ENCODE measurements around the gene MSH5. TPM values are rescaled to one million over a fixed set of nuclear protein-coding genes. Genes with fewer than 3 reads are reported as not detected.

MSH5 gene
- total and polyA plus RNA-seq, 7 donors: 1.4 to 3.0 (median 1.8) TPM

DNA sequence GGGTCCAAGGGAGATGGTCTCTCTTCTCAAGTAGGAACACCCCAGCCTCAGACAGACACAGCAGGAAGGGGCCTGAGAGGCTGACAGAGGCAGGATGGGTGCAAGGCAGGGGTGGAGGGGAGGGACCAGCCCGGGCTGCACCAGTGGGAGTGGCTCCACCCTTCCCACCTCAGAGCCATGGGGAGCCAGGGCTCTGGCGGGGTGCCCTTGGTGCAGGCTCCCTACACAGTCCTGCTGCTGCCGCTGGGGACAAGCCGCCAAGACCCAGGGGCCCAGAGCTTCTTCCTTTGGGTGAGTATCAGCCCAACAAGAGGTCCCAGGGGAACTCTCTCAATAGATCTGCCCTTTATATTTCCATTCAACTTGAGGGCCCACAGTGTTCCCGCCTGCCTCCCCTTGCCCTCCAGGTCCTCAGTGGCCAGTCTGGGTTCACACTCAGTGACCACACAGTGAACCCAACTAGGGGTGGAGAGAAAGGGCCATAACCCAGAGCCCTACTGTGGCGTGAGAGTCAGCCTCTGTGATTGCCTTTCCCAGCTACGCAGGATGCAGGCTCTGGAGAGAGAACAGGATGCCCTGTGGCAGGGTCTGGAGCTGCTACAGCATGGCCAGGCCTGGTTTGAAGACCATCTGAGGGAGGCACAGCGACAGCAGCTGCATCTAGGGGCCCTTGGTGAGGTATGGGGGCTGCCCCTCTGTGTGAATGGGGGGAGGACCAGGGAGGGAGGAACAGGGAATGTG, 23.2 kb downstream of the MSH5 start:
- Histone ChIP-seq H3K4me1 (no peaks in the 10 kb centered on the region), H3K36me3 (ENCODE audit: insufficient read depth in 1 of 2, low read depth in 1 of 2) (peaks cover 0 to 36% of the 10 kb centered on the region in 2 donors), H3K9me3 (no peaks in the 10 kb centered on the region), H3K27me3 (ENCODE audit: insufficient read depth in 3 of 3, low read length in 2 of 3) (no peaks in the 10 kb centered on the region), H3K4me3 (no peak overlapping the region), H3K27ac (no peak overlapping the region)
- no peak for DNase-seq
- no peak for ATAC-seq
- TF ChIP-seq, protein P1, sequence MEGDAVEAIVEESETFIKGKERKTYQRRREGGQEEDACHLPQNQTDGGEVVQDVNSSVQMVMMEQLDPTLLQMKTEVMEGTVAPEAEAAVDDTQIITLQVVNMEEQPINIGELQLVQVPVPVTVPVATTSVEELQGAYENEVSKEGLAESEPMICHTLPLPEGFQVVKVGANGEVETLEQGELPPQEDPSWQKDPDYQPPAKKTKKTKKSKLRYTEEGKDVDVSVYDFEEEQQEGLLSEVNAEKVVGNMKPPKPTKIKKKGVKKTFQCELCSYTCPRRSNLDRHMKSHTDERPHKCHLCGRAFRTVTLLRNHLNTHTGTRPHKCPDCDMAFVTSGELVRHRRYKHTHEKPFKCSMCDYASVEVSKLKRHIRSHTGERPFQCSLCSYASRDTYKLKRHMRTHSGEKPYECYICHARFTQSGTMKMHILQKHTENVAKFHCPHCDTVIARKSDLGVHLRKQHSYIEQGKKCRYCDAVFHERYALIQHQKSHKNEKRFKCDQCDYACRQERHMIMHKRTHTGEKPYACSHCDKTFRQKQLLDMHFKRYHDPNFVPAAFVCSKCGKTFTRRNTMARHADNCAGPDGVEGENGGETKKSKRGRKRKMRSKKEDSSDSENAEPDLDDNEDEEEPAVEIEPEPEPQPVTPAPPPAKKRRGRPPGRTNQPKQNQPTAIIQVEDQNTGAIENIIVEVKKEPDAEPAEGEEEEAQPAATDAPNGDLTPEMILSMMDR (IDR thresholded peaks at IDR 0.05): no peak
- intact Hi-C loops (cut with DNase I): no loop called here
- 63 to 68% (median 67%) methylated on average over 8 of the region's 8 CpGs for WGBS, 3 donors

DNA sequence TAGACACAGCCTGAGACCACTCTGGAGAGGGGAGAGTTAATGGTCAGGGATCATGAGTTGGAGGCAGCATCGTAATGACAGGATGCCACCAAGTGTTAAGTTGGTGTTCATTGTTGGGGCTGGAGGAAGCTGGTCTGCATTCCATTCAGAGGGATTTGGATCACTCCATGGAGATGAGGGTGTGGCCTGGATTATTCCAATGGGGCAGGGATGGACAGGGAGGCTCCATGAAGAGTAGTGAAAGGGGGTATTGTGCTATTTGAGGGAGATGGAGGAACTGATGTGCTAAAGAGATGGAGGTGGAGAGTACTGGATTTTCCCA, 23.8 kb downstream of the MSH5 start:
- ATAC-seq: peak in 1 of 4 donors; percentile 24

DNA sequence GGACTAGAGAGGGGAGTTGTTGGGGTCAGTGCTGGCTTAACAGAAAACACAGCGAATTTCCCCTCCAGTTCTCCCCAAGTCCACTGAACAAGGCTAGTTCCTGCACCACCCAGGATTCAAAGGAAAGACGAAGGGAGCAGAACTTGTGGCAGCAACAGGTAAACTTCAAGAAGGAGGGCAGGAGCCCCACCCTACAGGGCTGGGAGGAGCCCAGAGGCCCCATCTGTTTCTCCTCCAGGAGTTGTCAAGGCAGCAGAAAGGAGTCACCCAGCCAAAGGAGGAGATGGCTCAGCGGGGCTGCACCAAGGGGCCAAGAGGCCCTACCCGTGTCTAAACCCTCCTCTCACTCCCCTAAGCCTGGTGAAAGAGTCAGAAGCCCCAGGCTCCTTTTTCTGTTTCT, 24.4 kb downstream of the MSH5 start:
- DNase-seq: no peak
- Histone ChIP-seq H3K36me3 (ENCODE audit: insufficient read depth in 1 of 2, low read depth in 1 of 2) (peaks cover 0 to 39% of the 10 kb centered on the region in 2 donors), H3K27ac (no peak overlapping the region), H3K27me3 (ENCODE audit: insufficient read depth in 3 of 3, low read length in 2 of 3) (no peaks in the 10 kb centered on the region), H3K9me3 (no peaks in the 10 kb centered on the region), H3K4me3 (no peak overlapping the region), H3K4me1 (no peaks in the 10 kb centered on the region)
- ATAC-seq: no peak
- TF ChIP-seq, protein P1 (IDR thresholded peaks at IDR 0.05): no peak
- intact Hi-C loops (cut with DNase I): no loop called here
- 84 to 90% (median 87%) methylated on average over 4 of the region's 4 CpGs for WGBS, 3 donors

More for the DNA sequence above, 23.8 kb downstream of the MSH5 start:
- H3K27ac ChIP-seq: no peak overlapping the region
- TF ChIP-seq, protein P1 (IDR thresholded peaks at IDR 0.05): no peak
- H3K4me3 ChIP-seq: no peak overlapping the region
- no peaks in the 10 kb centered on the region for H3K4me1 ChIP-seq
- H3K36me3 ChIP-seq (ENCODE audit: insufficient read depth in 1 of 2, low read depth in 1 of 2): peaks cover 0 to 39% of the 10 kb centered on the region in 2 donors
- 8 to 20% (median 16%) methylated on average over 1 of the region's 1 CpG for WGBS, 3 donors
- H3K9me3 ChIP-seq: no peaks in the 10 kb centered on the region
- no peak for DNase-seq
- intact Hi-C loops (cut with DNase I): no loop called here
- no peaks in the 10 kb centered on the region for H3K27me3 ChIP-seq (ENCODE audit: insufficient read depth in 3 of 3, low read length in 2 of 3)

DNA sequence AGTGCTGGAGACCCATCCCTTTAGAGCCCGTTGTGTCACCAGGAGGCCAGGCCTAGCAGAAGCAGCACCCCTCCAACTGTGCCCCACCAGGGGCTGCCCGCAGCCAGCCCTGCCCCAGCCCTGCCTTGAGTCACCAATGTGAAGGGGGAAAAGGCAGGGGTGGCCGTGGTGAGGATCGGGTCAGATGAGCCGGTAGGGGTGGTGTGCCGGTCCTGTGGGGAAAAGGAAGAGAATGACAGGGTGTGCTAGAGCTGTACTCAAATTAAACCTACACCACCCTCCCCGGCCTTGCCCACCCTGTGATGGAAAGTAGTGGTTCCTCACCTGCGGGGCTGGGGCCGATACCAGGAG, 25.7 kb downstream of the MSH5 start:
- intact Hi-C loops (cut with DNase I): loop anchor here in 1 of 2 donors (5.0 kb wide), 1 partner anchor 83 kb away; the partner anchor contains the start of gene LY6G5C

More for the DNA sequence above, 25.7 kb downstream of the MSH5 start:
- Histone ChIP-seq H3K27ac (no peak overlapping the region), H3K4me3 (no peak overlapping the region), H3K36me3 (ENCODE audit: insufficient read depth in 1 of 2, low read depth in 1 of 2) (peaks cover 0 to 39% of the 10 kb centered on the region in 2 donors), H3K4me1 (no peaks in the 10 kb centered on the region), H3K9me3 (no peaks in the 10 kb centered on the region), H3K27me3 (ENCODE audit: insufficient read depth in 3 of 3, low read length in 2 of 3) (no peaks in the 10 kb centered on the region)
- no peak for ATAC-seq
- DNase-seq: no peak
- 88 to 93% (median 92%) methylated on average over 9 of the region's 9 CpGs for WGBS, 3 donors
- TF ChIP-seq, protein P1 (IDR thresholded peaks at IDR 0.05): no peak

Data from psoas muscle (tissue), 8 donors.